ENCODE results near the gene ATRAID. TPM values are rescaled to one million over a fixed set of nuclear protein-coding genes. Genes with fewer than 3 reads are reported as not detected.
A peak's percentile ranks its signal among the peaks of the same experiment; 100 is the strongest.

Gene ATRAID
- total RNA-seq, 1 experiment from 2014 or later: 108 TPM

DNA sequence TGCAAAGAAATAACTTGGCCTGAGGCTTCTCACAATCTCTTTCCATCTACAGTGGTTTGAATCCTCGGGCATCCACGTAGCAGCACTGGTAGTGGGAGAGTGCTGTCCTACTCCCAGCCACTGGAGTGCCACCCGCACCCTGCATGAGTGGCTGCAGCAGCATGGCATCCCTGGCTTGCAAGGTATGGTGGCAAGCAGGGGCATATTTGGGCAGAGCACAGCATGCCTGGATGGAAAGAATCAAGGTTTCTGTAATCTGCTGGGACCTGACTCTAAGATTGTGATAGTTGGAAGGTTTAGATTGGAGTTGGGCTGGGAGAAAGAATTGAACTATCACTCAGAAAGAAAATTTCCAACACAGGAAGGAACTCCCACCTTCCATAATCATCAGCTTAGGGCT, 9.3 kb downstream of the ATRAID start:
- WGBS (ENCODE audit: extremely low coverage, insufficient read length, low lambda C conversion rate): no CpG with 5 or more reads among the region's 3 CpGs
- no peak overlapping the region for H2BK120ac ChIP-seq (ENCODE audit: low read depth, low read length, poor library complexity, severe bottlenecking)

More for the DNA sequence above, 9.3 kb downstream of the ATRAID start:
- Histone ChIP-seq H2BK12ac (ENCODE audit: insufficient read length, low read depth, low read length) (no peak overlapping the region), H3T11ph (ENCODE audit: low read length) (no peak overlapping the region), H3K56ac (ENCODE audit: insufficient read length, low read depth, low read length) (no peak overlapping the region), H3K9me3 (ENCODE audit: control insufficient read depth, low read depth, low read length) (no peaks in the 10 kb centered on the region), H3K79me1 (ENCODE audit: insufficient read depth, low read depth, low read length, poor library complexity, severe bottlenecking) (no peaks in the 10 kb centered on the region), H3K27me3 (ENCODE audit: insufficient read depth, low read length) (no peaks in the 10 kb centered on the region), H4K8ac (replicated peaks; ENCODE audit: insufficient read length, low read depth, low read length) (no peak overlapping the region), H3K23me2 (ENCODE audit: insufficient read length, low read depth, low read length, poor library complexity, severe bottlenecking) (peaks cover 9% of the 10 kb centered on the region), H2BK5ac (ENCODE audit: insufficient read length, low read length) (no peak overlapping the region), H2BK20ac (ENCODE audit: low read depth, low read length, poor library complexity, severe bottlenecking) (no peak overlapping the region), H4K5ac (ENCODE audit: insufficient read length, low read depth, low read length) (no peak overlapping the region), H3K9ac (ENCODE audit: extremely low read depth, insufficient read length, low read length) (no peak overlapping the region), H4K20me1 (ENCODE audit: control insufficient read depth, insufficient read depth, insufficient read length) (no peaks in the 10 kb centered on the region), H3K23ac (ENCODE audit: insufficient read length, low read depth, low read length) (no peak overlapping the region), H3K4ac (ENCODE audit: low read depth, low read length) (no peak overlapping the region), H4K91ac (ENCODE audit: insufficient read length, low read depth, low read length) (no peak overlapping the region), H2AK5ac (ENCODE audit: insufficient read length, low read length) (no peak overlapping the region), H2AFZ (ENCODE audit: low read length) (no peak overlapping the region), H3K4me2 (ENCODE audit: insufficient read depth, insufficient read length, low read length) (no peak overlapping the region), H3K18ac (ENCODE audit: insufficient read length, low read depth, low read length) (no peak overlapping the region), H3K79me2 (ENCODE audit: insufficient read depth, low read length) (peaks cover 12% of the 10 kb centered on the region; the same call in 1 of the 2 replicates), H3K27ac (ENCODE audit: insufficient read length, low read depth, low read length) (no peak overlapping the region), H3K4me1 (ENCODE audit: insufficient read depth, low read length) (peaks cover 4% of the 10 kb centered on the region; the same call in 1 of the 2 replicates), H2BK15ac (ENCODE audit: low read depth, low read length) (no peak overlapping the region), H3K14ac (ENCODE audit: insufficient read depth, low read length) (no peak overlapping the region)
- TF ChIP-seq, protein P1, sequence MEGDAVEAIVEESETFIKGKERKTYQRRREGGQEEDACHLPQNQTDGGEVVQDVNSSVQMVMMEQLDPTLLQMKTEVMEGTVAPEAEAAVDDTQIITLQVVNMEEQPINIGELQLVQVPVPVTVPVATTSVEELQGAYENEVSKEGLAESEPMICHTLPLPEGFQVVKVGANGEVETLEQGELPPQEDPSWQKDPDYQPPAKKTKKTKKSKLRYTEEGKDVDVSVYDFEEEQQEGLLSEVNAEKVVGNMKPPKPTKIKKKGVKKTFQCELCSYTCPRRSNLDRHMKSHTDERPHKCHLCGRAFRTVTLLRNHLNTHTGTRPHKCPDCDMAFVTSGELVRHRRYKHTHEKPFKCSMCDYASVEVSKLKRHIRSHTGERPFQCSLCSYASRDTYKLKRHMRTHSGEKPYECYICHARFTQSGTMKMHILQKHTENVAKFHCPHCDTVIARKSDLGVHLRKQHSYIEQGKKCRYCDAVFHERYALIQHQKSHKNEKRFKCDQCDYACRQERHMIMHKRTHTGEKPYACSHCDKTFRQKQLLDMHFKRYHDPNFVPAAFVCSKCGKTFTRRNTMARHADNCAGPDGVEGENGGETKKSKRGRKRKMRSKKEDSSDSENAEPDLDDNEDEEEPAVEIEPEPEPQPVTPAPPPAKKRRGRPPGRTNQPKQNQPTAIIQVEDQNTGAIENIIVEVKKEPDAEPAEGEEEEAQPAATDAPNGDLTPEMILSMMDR (conservative IDR thresholded peaks at IDR 0.05): no peak
- Mint-ChIP-seq H3K4me3 (no peak overlapping the region; a peak in 1 of 5 replicates), H3K36me3 (ENCODE audit: insufficient read depth in 1 of 3, low read depth in 3 of 3) (peaks cover 64 to 90% (median 85%) of the 10 kb centered on the region in 3 experiments), H3K4me1 (peaks cover 21 to 24% of the 10 kb centered on the region in 2 experiments), H3K27me3 (ENCODE audit: low read depth) (no peaks in the 10 kb centered on the region), H3K27ac (peak overlapping the region in 1 of 3 experiments; percentile 78; a peak in 1 of 7 replicates), H3K9me3 (peaks cover 0 to 1% of the 10 kb centered on the region in 2 experiments; a peak in 1 of 5 replicates)
- no peak for DNase-seq
